ENCODE results near the gene PEX11B. TPM values are rescaled to one million over a fixed set of nuclear protein-coding genes. Genes with fewer than 3 reads are reported as not detected.

Gene PEX11B
- polyA plus RNA-seq, 1 donor (not counting 4 experiments of a cell fraction or from before 2014, with no cell fraction given): 97.7 TPM

GRCh38 chr1:145963265-145964019, 44.9 kb upstream of the PEX11B start:
- Histone ChIP-seq H3K36me3 (ENCODE audit: control insufficient read depth in 2 of 2, extremely low read depth in 1 of 2, insufficient read depth in 2 of 2, low read length in 2 of 2) (no peaks in the 10 kb centered on the region), H3K27me3 (ENCODE audit: control insufficient read depth, extremely low read depth, insufficient read depth, low read length) (peaks cover 2% of the 10 kb centered on the region), H3K4me3 (ENCODE audit: control insufficient read depth in 2 of 3, extremely low read depth in 1 of 3, insufficient read depth in 2 of 3, low read depth in 1 of 3, low read length in 3 of 3) (peak overlapping the region; percentile 57 to 82 (median 77)), H2AFZ (ENCODE audit: control insufficient read depth, low read length) (no peak overlapping the region), H3K27ac (ENCODE audit: control insufficient read depth, insufficient read depth, low read length) (peak overlapping the region; percentile 66), H3K79me2 (ENCODE audit: control insufficient read depth, insufficient read depth, low read length) (no peaks in the 10 kb centered on the region), H3K9me3 (ENCODE audit: control insufficient read depth, low read depth, low read length) (no peaks in the 10 kb centered on the region), H4K20me1 (ENCODE audit: control insufficient read depth, extremely low read depth, insufficient read depth, low read length) (no peaks in the 10 kb centered on the region), H3K4me1 (ENCODE audit: control insufficient read depth, extremely low read depth, insufficient read depth, low read length) (peaks cover 36% of the 10 kb centered on the region), H3K9me1 (ENCODE audit: control insufficient read depth, extremely low read depth, insufficient read depth, low read length) (no peaks in the 10 kb centered on the region), H3K4me2 (ENCODE audit: control insufficient read depth, extremely low read depth, insufficient read depth, low read depth, low read length) (peak overlapping the region; percentile 92), H3K9ac (ENCODE audit: control insufficient read depth, extremely low read depth, insufficient read depth, low read length) (peak overlapping the region; percentile 79)
- DNase-seq (ENCODE audit: low read depth, low spot score) (no peak), FAIRE-seq (peak; percentile 17)
- TF ChIP-seq EZH2 (IDR thresholded peaks at IDR 0.05; ENCODE audit: low read length) (no peak), CTCF (optimal IDR thresholded peaks at IDR 0.05 in 1 of 3, IDR thresholded peaks at IDR 0.05 in 1 of 3, conservative IDR thresholded peaks at IDR 0.05 in 1 of 3; ENCODE audit: extremely low read depth in 1 of 3, insufficient read depth in 2 of 3, low read length in 3 of 3) (no peak)
- dilution Hi-C loops (cut with MboI; ENCODE audit: extremely low pct_ligation_motif_present, low sequenced_read_pairs): no loop called here

- H3K4me1 ChIP-seq (ENCODE audit: control insufficient read depth, extremely low read depth, insufficient read depth, low read length): peaks cover 40% of the 10 kb centered on the region
- H3K27me3 ChIP-seq (ENCODE audit: control insufficient read depth, extremely low read depth, insufficient read depth, low read length): peaks cover 2% of the 10 kb centered on the region
- no peak for DNase-seq (ENCODE audit: low read depth, low spot score)
- no peak for FAIRE-seq
- H3K36me3 ChIP-seq (ENCODE audit: control insufficient read depth in 2 of 2, extremely low read depth in 1 of 2, insufficient read depth in 2 of 2, low read length in 2 of 2): no peaks in the 10 kb centered on the region
- H2AFZ ChIP-seq (ENCODE audit: control insufficient read depth, low read length): peak overlapping the region; percentile 81
- no peaks in the 10 kb centered on the region for H3K9me1 ChIP-seq (ENCODE audit: control insufficient read depth, extremely low read depth, insufficient read depth, low read length)
- no peaks in the 10 kb centered on the region for H3K79me2 ChIP-seq (ENCODE audit: control insufficient read depth, insufficient read depth, low read length)
- TF ChIP-seq EZH2 (IDR thresholded peaks at IDR 0.05; ENCODE audit: low read length) (no peak), CTCF (optimal IDR thresholded peaks at IDR 0.05 in 1 of 3, IDR thresholded peaks at IDR 0.05 in 1 of 3, conservative IDR thresholded peaks at IDR 0.05 in 1 of 3; ENCODE audit: extremely low read depth in 1 of 3, insufficient read depth in 2 of 3, low read length in 3 of 3) (no peak)
- H3K4me3 ChIP-seq (ENCODE audit: control insufficient read depth in 2 of 3, extremely low read depth in 1 of 3, insufficient read depth in 2 of 3, low read depth in 1 of 3, low read length in 3 of 3): peak overlapping the region; percentile 32 to 75 (median 58)
- H3K27ac ChIP-seq (ENCODE audit: control insufficient read depth, insufficient read depth, low read length): no peak overlapping the region
- H3K9ac ChIP-seq (ENCODE audit: control insufficient read depth, extremely low read depth, insufficient read depth, low read length): peak overlapping the region; percentile 11
- no peaks in the 10 kb centered on the region for H3K9me3 ChIP-seq (ENCODE audit: control insufficient read depth, low read depth, low read length)
- H4K20me1 ChIP-seq (ENCODE audit: control insufficient read depth, extremely low read depth, insufficient read depth, low read length): no peaks in the 10 kb centered on the region
- dilution Hi-C loops (cut with MboI; ENCODE audit: extremely low pct_ligation_motif_present, low sequenced_read_pairs): no loop called here
- H3K4me2 ChIP-seq (ENCODE audit: control insufficient read depth, extremely low read depth, insufficient read depth, low read depth, low read length): peak overlapping the region; percentile 92
These were observed 43.9 kb upstream of the PEX11B start for GRCh38 chr1:145962157-145963102.
